ENCODE data around the gene NLK. TPM values are rescaled to one million over a fixed set of nuclear protein-coding genes. Genes with fewer than 3 reads are reported as not detected.

NLK gene
- total RNA-seq, 1 experiment from 2014 or later = 28.0 TPM

GRCh38 chr17:28047806-28048205, 5.3 kb downstream of the NLK start:
- ATAC-seq (no peak), DNase-seq (ENCODE audit: low read depth, low spot score) (no peak)
- BruUV-seq (replicated peaks) = no TSS peak
- Histone ChIP-seq H3K36me3 (ENCODE audit: control insufficient read depth, insufficient read depth, low read length) (no peaks in the 10 kb centered on the region; the same call in 1 of the 2 replicates), H3K4me1 (ENCODE audit: control insufficient read depth, insufficient read depth, low read length) (peaks cover 46% of the 10 kb centered on the region), H3K9me3 (ENCODE audit: control insufficient read depth, insufficient read depth, low read depth, low read length) (no peaks in the 10 kb centered on the region), H3K27ac (ENCODE audit: low read length) (no peak overlapping the region), H3K4me3 (ENCODE audit: low read depth in 2 of 2, low read length in 2 of 2) (no peak overlapping the region), H3K27me3 (ENCODE audit: control insufficient read depth, insufficient read depth, low read length) (no peaks in the 10 kb centered on the region)
- intact Hi-C loops (cut with micrococcal nuclease; ENCODE audit: unreplicated experiment) = no loop called here
- in situ Hi-C loops (cut with HindIII; ENCODE audit: low pct_unique_long_range_greater_than_20kb, low sequenced_read_pairs) = no loop called here
- TF ChIP-seq POLR2AphosphoS5 (IDR thresholded peaks at IDR 0.05; ENCODE audit: low read depth, low read length) (no peak), SIN3A (IDR thresholded peaks at IDR 0.05; ENCODE audit: borderline replicate concordance, insufficient read depth, low read depth, low read length) (no peak), CTCF (IDR thresholded peaks at IDR 0.05) (no peak), TCF7L2 (IDR thresholded peaks at IDR 0.05; ENCODE audit: low read depth, low read length) (no peak)
- TF ChIP-seq, protein P1, sequence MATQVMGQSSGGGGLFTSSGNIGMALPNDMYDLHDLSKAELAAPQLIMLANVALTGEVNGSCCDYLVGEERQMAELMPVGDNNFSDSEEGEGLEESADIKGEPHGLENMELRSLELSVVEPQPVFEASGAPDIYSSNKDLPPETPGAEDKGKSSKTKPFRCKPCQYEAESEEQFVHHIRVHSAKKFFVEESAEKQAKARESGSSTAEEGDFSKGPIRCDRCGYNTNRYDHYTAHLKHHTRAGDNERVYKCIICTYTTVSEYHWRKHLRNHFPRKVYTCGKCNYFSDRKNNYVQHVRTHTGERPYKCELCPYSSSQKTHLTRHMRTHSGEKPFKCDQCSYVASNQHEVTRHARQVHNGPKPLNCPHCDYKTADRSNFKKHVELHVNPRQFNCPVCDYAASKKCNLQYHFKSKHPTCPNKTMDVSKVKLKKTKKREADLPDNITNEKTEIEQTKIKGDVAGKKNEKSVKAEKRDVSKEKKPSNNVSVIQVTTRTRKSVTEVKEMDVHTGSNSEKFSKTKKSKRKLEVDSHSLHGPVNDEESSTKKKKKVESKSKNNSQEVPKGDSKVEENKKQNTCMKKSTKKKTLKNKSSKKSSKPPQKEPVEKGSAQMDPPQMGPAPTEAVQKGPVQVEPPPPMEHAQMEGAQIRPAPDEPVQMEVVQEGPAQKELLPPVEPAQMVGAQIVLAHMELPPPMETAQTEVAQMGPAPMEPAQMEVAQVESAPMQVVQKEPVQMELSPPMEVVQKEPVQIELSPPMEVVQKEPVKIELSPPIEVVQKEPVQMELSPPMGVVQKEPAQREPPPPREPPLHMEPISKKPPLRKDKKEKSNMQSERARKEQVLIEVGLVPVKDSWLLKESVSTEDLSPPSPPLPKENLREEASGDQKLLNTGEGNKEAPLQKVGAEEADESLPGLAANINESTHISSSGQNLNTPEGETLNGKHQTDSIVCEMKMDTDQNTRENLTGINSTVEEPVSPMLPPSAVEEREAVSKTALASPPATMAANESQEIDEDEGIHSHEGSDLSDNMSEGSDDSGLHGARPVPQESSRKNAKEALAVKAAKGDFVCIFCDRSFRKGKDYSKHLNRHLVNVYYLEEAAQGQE (IDR thresholded peaks at IDR 0.05; ENCODE audit: insufficient read depth in 1 of 2, low read depth in 2 of 2, low read length in 1 of 2) = no peak
- POLR2A ChIA-PET = interaction anchor here (0.6 kb wide), 1 partner anchor 128 kb away, joined by 3 read pairs; no protein-coding TSS in a partner anchor
- CTCF ChIA-PET = no interaction called here

DNA sequence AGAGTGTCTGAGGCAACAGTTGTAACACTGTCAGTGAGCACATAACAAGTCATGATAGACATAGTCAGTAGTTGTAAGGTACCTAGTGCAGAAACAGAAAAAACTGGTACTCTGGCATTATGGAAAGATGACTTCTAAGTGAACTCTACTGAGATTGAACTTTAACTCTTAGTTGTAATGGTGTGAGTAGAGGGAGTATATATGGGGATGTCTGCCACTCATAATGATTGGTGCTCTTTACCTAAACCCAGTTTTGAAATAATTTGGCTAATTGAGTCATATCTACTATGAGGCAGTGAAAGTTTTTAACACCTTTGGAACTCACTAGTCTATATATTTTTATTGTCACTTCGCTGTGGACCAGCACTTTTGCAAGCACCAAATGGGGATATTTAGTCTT, 6.6 kb downstream of the NLK start:
- H3K9me3 ChIP-seq (ENCODE audit: control insufficient read depth, insufficient read depth, low read depth, low read length) = no peaks in the 10 kb centered on the region
- ChIA-PET POLR2A (no interaction called here), CTCF (no interaction called here)
- no TSS peak for BruUV-seq (replicated peaks)
- no peak for ATAC-seq
- H3K27me3 ChIP-seq (ENCODE audit: control insufficient read depth, insufficient read depth, low read length) = no peaks in the 10 kb centered on the region
- peaks cover 46% of the 10 kb centered on the region for H3K4me1 ChIP-seq (ENCODE audit: control insufficient read depth, insufficient read depth, low read length)
- no peak overlapping the region for H3K27ac ChIP-seq (ENCODE audit: low read length)
- no peak for DNase-seq (ENCODE audit: low read depth, low spot score)
- in situ Hi-C loops (cut with HindIII; ENCODE audit: low pct_unique_long_range_greater_than_20kb, low sequenced_read_pairs) (no loop called here), intact Hi-C loops (cut with micrococcal nuclease; ENCODE audit: unreplicated experiment) (no loop called here)
- TF ChIP-seq CTCF (IDR thresholded peaks at IDR 0.05) (no peak), POLR2AphosphoS5 (IDR thresholded peaks at IDR 0.05; ENCODE audit: low read depth, low read length) (no peak), TCF7L2 (IDR thresholded peaks at IDR 0.05; ENCODE audit: low read depth, low read length) (no peak), SIN3A (IDR thresholded peaks at IDR 0.05; ENCODE audit: borderline replicate concordance, insufficient read depth, low read depth, low read length) (no peak)
- TF ChIP-seq, protein P1 (IDR thresholded peaks at IDR 0.05; ENCODE audit: insufficient read depth in 1 of 2, low read depth in 2 of 2, low read length in 1 of 2) = no peak
- no peaks in the 10 kb centered on the region; the same call in 1 of the 2 replicates for H3K36me3 ChIP-seq (ENCODE audit: control insufficient read depth, insufficient read depth, low read length)
- no peak overlapping the region for H3K4me3 ChIP-seq (ENCODE audit: low read depth in 2 of 2, low read length in 2 of 2)
